HEK293 (cell line): Measurements from ENCODE around the gene PARD6G.

Source experiments
- CTCF ChIA-PET: fragments of 350-600 bp; formaldehyde crosslinking; extraction: SDS; loops from one replicate; lab custom pipeline; 2021; ENCODE audit warnings: antibody characterized with exemption; lab: Yijun Ruan, JAX
- POLR2A ChIA-PET: fragments of 300-600 bp; formaldehyde crosslinking; extraction: SDS; loops from one replicate; lab custom pipeline; 2020; ENCODE audit warnings: antibody characterized with exemption, inconsistent platforms; lab: Yijun Ruan, JAX
- H3K27ac ChIP-seq: fragments of 200-500 bp; sonication (Bioruptor generic); 2 replicates; pipeline ENCODE4 v1.5.1; 2014; ENCODE audit warnings: low read depth, low read length, control low read depth, inconsistent platforms; ENCODE audit errors: extremely low read depth
- H3K36me3 ChIP-seq, 2 experiments: fragments of 200-500 bp in 1 of 2; sonication (Bioruptor generic) in 1 of 2; 1 replicate in 1 of 2; 2 replicates in 1 of 2; pipeline ENCODE4 v1.5.1; 2014 to 2017; ENCODE audit warnings: inconsistent platforms in 2 of 2, low read length in 2 of 2; ENCODE audit not compliant: control insufficient read depth in 2 of 2, insufficient read depth in 1 of 2
- H3K4me1 ChIP-seq: fragments of 200-500 bp; sonication (Bioruptor generic); 2 replicates; pipeline ENCODE4 v1.5.1; 2014; ENCODE audit warnings: mild to moderate bottlenecking, low read length, inconsistent platforms; ENCODE audit not compliant: control insufficient read depth, insufficient read depth
- H3K4me3 ChIP-seq: 2 replicates; pipeline ENCODE4 v1.5.1; 2011; ENCODE audit warnings: low read depth, mild to moderate bottlenecking, control low read depth, low read length, moderate library complexity
- H3K9me3 ChIP-seq: fragments of 200-500 bp; sonication (Bioruptor generic); 2 replicates; pipeline ENCODE4 v1.5.1; 2014; ENCODE audit warnings: low read depth, low read length, inconsistent platforms; ENCODE audit not compliant: control insufficient read depth, insufficient read depth
- GLIS1 ChIP-seq: fragments of 450-650 bp; formaldehyde crosslinking; IDR thresholded peaks from 2 replicates; pipeline ENCODE4 v1.5.1; 2016; ENCODE audit warnings: missing biosample characterization, missing genetic modification characterization
- PRDM1 ChIP-seq: fragments of 450-650 bp; formaldehyde crosslinking; IDR thresholded peaks from 2 replicates; pipeline ENCODE4; 2016; ENCODE audit warnings: missing biosample characterization, missing genetic modification characterization
- SCRT1 ChIP-seq: fragments of 450-650 bp; formaldehyde crosslinking; IDR thresholded peaks from 2 replicates; pipeline ENCODE4 v1.5.1; 2016; ENCODE audit warnings: missing biosample characterization, missing genetic modification characterization, borderline replicate concordance
- SETDB1 ChIP-seq: IDR thresholded peaks from one replicate; pipeline ENCODE4 v1.6.1; 2017; ENCODE audit warnings: mild to moderate bottlenecking, low read length, moderate library complexity, mixed read lengths; ENCODE audit not compliant: insufficient read length
- ZBTB7A ChIP-seq: fragments of 450-650 bp; formaldehyde crosslinking; IDR thresholded peaks from 2 replicates; pipeline ENCODE4 v1.5.1; 2016; ENCODE audit warnings: low read depth, missing biosample characterization, missing genetic modification characterization
- ZNF132 ChIP-seq: fragments of 450-650 bp; formaldehyde crosslinking; IDR thresholded peaks from 2 replicates; pipeline ENCODE4 v1.5.1; 2017; ENCODE audit warnings: missing biosample characterization, missing genetic modification characterization, borderline replicate concordance
- ZNF23 ChIP-seq: fragments of 450-650 bp; formaldehyde crosslinking; IDR thresholded peaks from 2 replicates; pipeline ENCODE4 v1.5.1; 2016; ENCODE audit warnings: missing biosample characterization, missing genetic modification characterization, borderline replicate concordance
- ZNF24 ChIP-seq: fragments of 450-650 bp; formaldehyde crosslinking; IDR thresholded peaks from 2 replicates; pipeline ENCODE4 v1.5.1; 2016; ENCODE audit warnings: missing biosample characterization, missing genetic modification characterization
- ZNF366 ChIP-seq: fragments of 450-650 bp; formaldehyde crosslinking; conservative IDR thresholded peaks from 2 replicates; pipeline ENCODE4 v1.5.1; 2016; ENCODE audit warnings: missing biosample characterization, missing genetic modification characterization
- ZNF391 ChIP-seq: fragments of 450-650 bp; formaldehyde crosslinking; IDR thresholded peaks from 2 replicates; pipeline ENCODE4 v1.5.1; 2016; ENCODE audit warnings: low read depth, missing biosample characterization, missing genetic modification characterization, borderline replicate concordance
- ZNF433 ChIP-seq: fragments of 450-650 bp; formaldehyde crosslinking; IDR thresholded peaks from 2 replicates; pipeline ENCODE4 v1.5.1; 2016; ENCODE audit warnings: missing biosample characterization, missing genetic modification characterization, low read depth
- ZNF473 ChIP-seq: fragments of 450-650 bp; formaldehyde crosslinking; IDR thresholded peaks from 2 replicates; pipeline ENCODE4 v1.5.1; 2017; ENCODE audit warnings: missing biosample characterization, missing genetic modification characterization
- ZNF48 ChIP-seq: fragments of 450-650 bp; formaldehyde crosslinking; IDR thresholded peaks from 2 replicates; pipeline ENCODE4 v1.5.1; 2016; ENCODE audit warnings: missing biosample characterization, missing genetic modification characterization
- ZNF514 ChIP-seq: fragments of 450-650 bp; formaldehyde crosslinking; IDR thresholded peaks from 2 replicates; pipeline ENCODE4 v1.5.1; 2016; ENCODE audit warnings: missing biosample characterization, missing genetic modification characterization
- ZNF600 ChIP-seq: fragments of 450-650 bp; formaldehyde crosslinking; IDR thresholded peaks from 2 replicates; pipeline ENCODE4 v1.5.1; 2016; ENCODE audit warnings: missing biosample characterization, missing genetic modification characterization
- ZNF626 ChIP-seq: fragments of 450-650 bp; sonication (Bioruptor Pico); formaldehyde crosslinking; IDR thresholded peaks from 2 replicates; pipeline ENCODE4 v1.5.1; 2018; ENCODE audit warnings: missing biosample characterization, missing genetic modification characterization, inconsistent platforms
- TF ChIP-seq, protein P1 (sequence below): fragments of 450-650 bp; IDR thresholded peaks from 2 replicates; pipeline ENCODE4 v1.5.1; 2018; ENCODE audit warnings: missing biosample characterization, missing genetic modification characterization
- TF ChIP-seq, protein P2 (sequence below): fragments of 450-650 bp; formaldehyde crosslinking; IDR thresholded peaks from 2 replicates; pipeline ENCODE4 v1.5.1; 2016; ENCODE audit warnings: missing biosample characterization, missing genetic modification characterization

Gene PARD6G

DNA sequence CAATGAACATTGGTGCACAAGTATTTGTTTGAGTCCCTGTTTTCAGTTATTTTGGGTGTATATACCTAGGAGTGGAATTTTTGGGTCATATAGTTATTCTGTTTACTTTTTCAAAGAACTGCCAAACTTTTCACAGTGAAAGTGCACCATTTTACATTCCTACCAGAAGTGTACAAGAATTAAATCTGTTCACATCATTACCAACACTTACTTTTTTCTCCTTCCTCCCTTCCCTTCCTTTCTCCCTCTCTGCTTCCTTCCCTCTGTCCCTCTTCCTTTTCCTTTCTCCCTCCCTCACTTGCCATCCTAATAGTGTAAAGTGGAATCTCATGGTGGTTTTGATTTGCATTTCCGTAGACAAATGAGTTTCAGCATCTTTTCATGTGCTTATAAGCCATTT is 126.4 kb downstream of the PARD6G start:
- Histone ChIP-seq H3K36me3 (peaks cover 57 to 63% of the 10 kb centered on the region in 2 experiments), H3K9me3 (no peaks in the 10 kb centered on the region)
- CTCF ChIA-PET: no interaction called here
- POLR2A ChIA-PET: no interaction called here
- no peak for TF ChIP-seq ZBTB7A
- TF ChIP-seq PRDM1: peak; percentile 95
- no peak for TF ChIP-seq ZNF626 (tag by site-specific recombination)
- TF ChIP-seq ZNF23: no peak
- TF ChIP-seq ZNF366 (tag by site-specific recombination): peak; percentile 42
- no peak for TF ChIP-seq ZNF132 (tag by site-specific recombination)
- TF ChIP-seq, all 188 proteins: peak for 2
- H3K27ac ChIP-seq: no peak overlapping the region
- peaks cover 2% of the 10 kb centered on the region; the same call in 1 of the 2 replicates for H3K4me1 ChIP-seq
- no peak overlapping the region for H3K4me3 ChIP-seq

DNA sequence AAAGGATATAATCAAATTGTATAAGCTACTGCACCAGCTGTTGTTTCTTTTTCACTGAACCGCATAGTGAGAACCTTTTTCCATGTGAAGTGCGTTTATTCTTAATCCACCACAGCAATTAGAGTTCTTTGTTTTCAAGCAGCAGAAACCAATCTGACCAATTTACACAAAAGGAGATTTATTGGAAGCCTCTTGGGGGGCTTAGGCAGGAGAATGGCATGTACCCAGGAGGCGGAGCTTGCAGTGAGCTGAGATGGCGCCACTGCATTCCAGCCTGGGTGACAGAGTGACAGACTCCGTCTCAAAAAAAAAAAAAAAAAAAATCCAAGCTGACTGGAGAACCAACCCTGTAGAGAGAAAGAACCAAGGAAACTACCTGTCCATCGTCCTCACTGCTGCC is 128.2 kb downstream of the PARD6G start:
- Histone ChIP-seq H3K9me3 (no peaks in the 10 kb centered on the region), H3K4me1 (peaks cover 9% of the 10 kb centered on the region), H3K27ac (no peak overlapping the region), H3K4me3 (no peak overlapping the region), H3K36me3 (peaks cover 55 to 58% of the 10 kb centered on the region in 2 experiments)
- TF ChIP-seq ZNF433 (tag by site-specific recombination) (no peak), GLIS1 (tag by site-specific recombination) (0 out of 2 replicates have a peak, but pooled peaks have one; percentile 18)
- POLR2A ChIA-PET: no interaction called here
- CTCF ChIA-PET: no interaction called here

DNA sequence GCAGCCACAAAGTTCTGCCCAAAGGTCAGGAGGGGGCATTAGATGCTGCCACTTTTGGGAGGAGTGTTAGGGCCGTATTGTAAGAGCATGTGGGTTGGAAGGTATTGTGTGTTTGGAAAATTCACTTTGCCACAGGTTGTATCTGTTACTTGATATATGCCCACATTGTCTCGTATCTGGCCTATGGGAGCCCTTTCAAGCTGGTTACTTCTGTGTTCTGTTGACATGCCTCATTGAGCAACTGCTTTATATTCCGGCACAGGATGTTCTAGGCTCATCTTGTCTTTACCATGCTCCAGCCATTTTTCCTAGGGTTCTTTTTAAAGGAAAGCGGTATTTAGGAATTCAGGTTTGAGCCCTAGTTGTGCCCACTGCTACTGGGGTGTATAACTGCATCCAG is 132.3 kb downstream of the PARD6G start:
- H3K27ac ChIP-seq: no peak overlapping the region
- peaks cover 32% of the 10 kb centered on the region for H3K4me1 ChIP-seq
- peaks cover 37% of the 10 kb centered on the region in 2 experiments for H3K36me3 ChIP-seq
- POLR2A ChIA-PET: no interaction called here
- no peaks in the 10 kb centered on the region for H3K9me3 ChIP-seq
- no peak overlapping the region for H3K4me3 ChIP-seq
- TF ChIP-seq ZNF24 (no peak), ZNF600 (tag by site-specific recombination) (peak; percentile 15; the same call in 1 of the 2 replicates), SCRT1 (tag by site-specific recombination) (0 out of 2 replicates have a peak, but pooled peaks have one; percentile 14), ZNF473 (tag by site-specific recombination) (no peak)
- CTCF ChIA-PET: no interaction called here

DNA sequence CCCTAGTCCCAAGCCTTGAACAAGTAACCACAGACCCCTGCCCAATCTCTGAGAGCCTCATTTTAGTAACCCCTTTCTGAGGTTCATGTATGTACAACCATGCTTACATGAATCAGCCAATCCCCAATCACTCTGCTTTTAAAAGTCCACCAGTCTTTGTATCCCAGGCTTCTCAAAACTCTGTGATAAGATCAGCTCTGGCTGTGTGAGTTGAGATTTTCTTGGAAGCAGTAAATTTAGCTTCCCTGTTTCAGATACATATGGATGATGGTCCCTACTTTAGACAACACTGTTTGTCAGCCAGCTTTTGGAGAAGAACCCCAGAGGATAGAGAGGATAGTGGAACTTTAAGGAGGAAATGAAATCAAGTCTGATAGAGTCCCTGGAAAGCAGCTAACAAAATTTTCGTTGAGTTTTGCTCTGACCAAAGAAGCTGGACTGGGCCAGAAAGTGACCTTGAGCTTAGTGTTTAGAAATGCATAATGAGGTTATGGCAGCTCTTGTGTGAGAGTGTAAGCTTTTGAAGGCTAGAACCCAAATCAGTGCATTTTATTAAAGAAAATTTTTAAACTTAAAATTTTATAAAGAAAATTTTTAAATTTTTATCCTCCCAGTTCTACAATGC is 134.6 kb downstream of the PARD6G start:
- ChIA-PET POLR2A (interaction anchor here (0.8 to 1.0 kb wide), 2 partner anchors 35 to 78 kb away, joined by 3 to 4 read pairs; no protein-coding TSS in a partner anchor), CTCF (interaction anchor here (0.6 to 1.9 kb wide), 4 partner anchors 13 to 330 kb away, joined by 3 to 8 read pairs (median 6); no protein-coding TSS in a partner anchor)
- no peaks in the 10 kb centered on the region for H3K9me3 ChIP-seq
- H3K4me3 ChIP-seq: no peak overlapping the region
- TF ChIP-seq SETDB1 (no peak), ZNF391 (tag by site-specific recombination) (no peak), ZNF48 (tag by site-specific recombination) (no peak), ZNF514 (tag by site-specific recombination) (no peak)
- TF ChIP-seq, protein P1, sequence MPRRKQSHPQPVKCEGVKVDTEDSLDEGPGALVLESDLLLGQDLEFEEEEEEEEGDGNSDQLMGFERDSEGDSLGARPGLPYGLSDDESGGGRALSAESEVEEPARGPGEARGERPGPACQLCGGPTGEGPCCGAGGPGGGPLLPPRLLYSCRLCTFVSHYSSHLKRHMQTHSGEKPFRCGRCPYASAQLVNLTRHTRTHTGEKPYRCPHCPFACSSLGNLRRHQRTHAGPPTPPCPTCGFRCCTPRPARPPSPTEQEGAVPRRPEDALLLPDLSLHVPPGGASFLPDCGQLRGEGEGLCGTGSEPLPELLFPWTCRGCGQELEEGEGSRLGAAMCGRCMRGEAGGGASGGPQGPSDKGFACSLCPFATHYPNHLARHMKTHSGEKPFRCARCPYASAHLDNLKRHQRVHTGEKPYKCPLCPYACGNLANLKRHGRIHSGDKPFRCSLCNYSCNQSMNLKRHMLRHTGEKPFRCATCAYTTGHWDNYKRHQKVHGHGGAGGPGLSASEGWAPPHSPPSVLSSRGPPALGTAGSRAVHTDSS (tag by site-specific recombination): no peak
- TF ChIP-seq, protein P2, sequence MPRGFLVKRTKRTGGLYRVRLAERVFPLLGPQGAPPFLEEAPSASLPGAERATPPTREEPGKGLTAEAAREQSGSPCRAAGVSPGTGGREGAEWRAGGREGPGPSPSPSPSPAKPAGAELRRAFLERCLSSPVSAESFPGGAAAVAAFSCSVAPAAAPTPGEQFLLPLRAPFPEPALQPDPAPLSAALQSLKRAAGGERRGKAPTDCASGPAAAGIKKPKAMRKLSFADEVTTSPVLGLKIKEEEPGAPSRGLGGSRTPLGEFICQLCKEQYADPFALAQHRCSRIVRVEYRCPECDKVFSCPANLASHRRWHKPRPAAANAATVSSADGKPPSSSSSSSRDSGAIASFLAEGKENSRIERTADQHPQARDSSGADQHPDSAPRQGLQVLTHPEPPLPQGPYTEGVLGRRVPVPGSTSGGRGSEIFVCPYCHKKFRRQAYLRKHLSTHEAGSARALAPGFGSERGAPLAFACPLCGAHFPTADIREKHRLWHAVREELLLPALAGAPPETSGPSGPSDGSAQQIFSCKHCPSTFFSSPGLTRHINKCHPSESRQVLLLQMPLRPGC (tag by site-specific recombination): no peak
- H3K4me1 ChIP-seq: peaks cover 32% of the 10 kb centered on the region
- no peak overlapping the region for H3K27ac ChIP-seq
- H3K36me3 ChIP-seq: peaks cover 14 to 16% of the 10 kb centered on the region in 2 experiments
